Vagina (tissue), 2 donors: ENCODE results near the gene SFXN3.

Experiments used
- CTCF ChIP-seq, 3 experiments: fragments of 450-650 bp in 2 of 3; fragments of 200-600 bp in 1 of 3; sonication (generic) in 1 of 3; IDR thresholded peaks; one replicate each; pipeline ENCODE4 v1.5.1; 2017 to 2019; ENCODE audit warnings: antibody characterized with exemption in 3 of 3, mild to moderate bottlenecking in 2 of 3, moderate library complexity in 2 of 3
- POLR2A ChIP-seq, 2 donors: fragments of 450-650 bp; IDR thresholded peaks; one replicate each; pipeline ENCODE4 v1.6.1; 2017; ENCODE audit warnings: antibody characterized with exemption in 2 of 2, mild to moderate bottlenecking in 2 of 2, moderate library complexity in 2 of 2
- POLR2AphosphoS5 ChIP-seq, 2 donors: sonication (generic); formaldehyde crosslinking; IDR thresholded peaks; one replicate each; pipeline ENCODE4 v1.9.0; 2017; ENCODE audit warnings: antibody characterized with exemption in 2 of 2, mild to moderate bottlenecking in 2 of 2, low read depth in 1 of 2; ENCODE audit not compliant: insufficient read depth in 1 of 2

- no peak for TF ChIP-seq CTCF (IDR thresholded peaks at IDR 0.05)
- TF ChIP-seq POLR2A (IDR thresholded peaks at IDR 0.05): no peak
- no peak for TF ChIP-seq POLR2AphosphoS5 (IDR thresholded peaks at IDR 0.05; ENCODE audit: insufficient read depth in 1 of 2, low read depth in 1 of 2)
Observed at GRCh38 chr10:100987685-100988049, 43.4 kb upstream of the SFXN3 start.
